OCI-LY1 (cell line): Measurements from ENCODE around the gene KLHL35.
A peak's percentile ranks its signal among the peaks of the same experiment; 100 is the strongest.

Source experiments
- H2AFZ ChIP-seq: fragments of 200-600 bp; sonication (generic), shearing (Covaris generic); 2 replicates; pipeline ENCODE4 v1.6.0; 2014; ENCODE audit warnings: antibody characterized with exemption, mild to moderate bottlenecking, low read length
- H3F3A ChIP-seq: fragments of 200-600 bp; sonication (generic), shearing (Covaris generic); 2 replicates; pipeline ENCODE4 v1.6.0; 2014; ENCODE audit warnings: mild to moderate bottlenecking, antibody characterized with exemption, low read length, moderate library complexity; ENCODE audit not compliant: insufficient read depth
- H3K27ac ChIP-seq: fragments of 200-600 bp; sonication (generic); 2 replicates; pipeline ENCODE4 v1.5.1; 2014; ENCODE audit warnings: low read length, mixed run types, mild to moderate bottlenecking, low read depth; ENCODE audit not compliant: poor library complexity, severe bottlenecking
- H3K27me3 ChIP-seq: fragments of 200-600 bp; sonication (generic); 2 replicates; pipeline ENCODE4 v1.6.0; 2014; ENCODE audit warnings: antibody characterized with exemption, mild to moderate bottlenecking, low read length, moderate library complexity; ENCODE audit not compliant: insufficient read depth
- H3K36me3 ChIP-seq: fragments of 200-600 bp; sonication (generic); 2 replicates; pipeline ENCODE4 v1.6.1; 2014; ENCODE audit warnings: mild to moderate bottlenecking, antibody characterized with exemption, low read length, moderate library complexity, mixed read lengths; ENCODE audit not compliant: insufficient read depth
- H3K4me1 ChIP-seq: fragments of 200-600 bp; sonication (generic); 2 replicates; pipeline ENCODE4 v1.5.1; 2014; ENCODE audit warnings: mild to moderate bottlenecking, low read length, moderate library complexity; ENCODE audit not compliant: insufficient read depth, severe bottlenecking
- H3K4me2 ChIP-seq: fragments of 200-600 bp; sonication (generic), shearing (Covaris generic); 2 replicates; pipeline ENCODE4 v1.6.1; 2014; ENCODE audit warnings: low read length
- H3K4me3 ChIP-seq: fragments of 200-600 bp; sonication (generic); 2 replicates; pipeline ENCODE4 v1.5.1; 2014; ENCODE audit warnings: low read length, low read depth, mild to moderate bottlenecking, mixed read lengths; ENCODE audit not compliant: poor library complexity, severe bottlenecking
- H3K79me2 ChIP-seq: fragments of 200-600 bp; shearing (Covaris generic); 2 replicates; pipeline ENCODE4 v1.6.1; 2016; ENCODE audit warnings: mixed run types, low read length, mixed read lengths; ENCODE audit not compliant: insufficient read depth
- H3K9ac ChIP-seq: fragments of 200-600 bp; sonication (generic), shearing (Covaris generic); 2 replicates; pipeline ENCODE4 v1.6.1; 2014; ENCODE audit warnings: mild to moderate bottlenecking, low read length, mixed read lengths
- H3K9me2 ChIP-seq: fragments of 200-600 bp; sonication (generic), shearing (Covaris generic); 2 replicates; pipeline ENCODE4 v1.6.1; 2014; ENCODE audit warnings: low read depth, mild to moderate bottlenecking, low read length, mixed read lengths
- H3K9me3 ChIP-seq: fragments of 200-600 bp; shearing (Covaris generic); 2 replicates; pipeline ENCODE4 v1.6.1; 2014; ENCODE audit warnings: low read length, mixed read lengths
- H4K20me1 ChIP-seq: fragments of 200-600 bp; sonication (generic), shearing (Covaris generic); 2 replicates; pipeline ENCODE4 v1.6.0; 2016; ENCODE audit warnings: mild to moderate bottlenecking, low read length; ENCODE audit not compliant: insufficient read depth
- CTCF ChIP-seq: fragments of 200-600 bp; sonication (generic), shearing (Covaris generic); IDR thresholded peaks from 2 replicates; pipeline ENCODE4 v1.5.1; 2017; ENCODE audit warnings: mild to moderate bottlenecking, antibody characterized with exemption, low read length, moderate library complexity, mixed read lengths
- EZH2 ChIP-seq: fragments of 200-600 bp; sonication (generic), shearing (Covaris generic); IDR thresholded peaks from 2 replicates; pipeline ENCODE4 v1.8.0; 2017; ENCODE audit warnings: borderline replicate concordance, mixed run types, mild to moderate bottlenecking, antibody characterized with exemption, low read length, moderate library complexity, mixed read lengths

Gene KLHL35

GRCh38 chr11:75403037-75403436 is 30.0 kb downstream of the KLHL35 start:
- Histone ChIP-seq H3K9me3 (no peaks in the 10 kb centered on the region), H2AFZ (no peak overlapping the region), H3K4me1 (peaks cover 26% of the 10 kb centered on the region), H3K9me2 (no peaks in the 10 kb centered on the region), H3K27ac (no peak overlapping the region), H3K4me3 (no peak overlapping the region), H3K9ac (no peak overlapping the region), H3K27me3 (no peaks in the 10 kb centered on the region), H3K79me2 (peaks cover 46% of the 10 kb centered on the region), H3K36me3 (peaks cover 82% of the 10 kb centered on the region), H4K20me1 (peaks cover 11% of the 10 kb centered on the region), H3F3A (no peaks in the 10 kb centered on the region; the same call in 1 of the 2 replicates), H3K4me2 (peak overlapping the region; percentile 90; the same call in 1 of the 2 replicates)
- no peak for TF ChIP-seq EZH2
- no peak for TF ChIP-seq CTCF

GRCh38 chr11:75402002-75402773 is 30.8 kb downstream of the KLHL35 start:
- Histone ChIP-seq H3K4me3 (peak overlapping the region; percentile 96), H4K20me1 (peaks cover 11% of the 10 kb centered on the region), H2AFZ (no peak overlapping the region), H3K79me2 (peaks cover 46% of the 10 kb centered on the region), H3F3A (no peaks in the 10 kb centered on the region; the same call in 1 of the 2 replicates), H3K9me2 (no peaks in the 10 kb centered on the region), H3K27me3 (no peaks in the 10 kb centered on the region), H3K9ac (no peak overlapping the region; the same call in 1 of the 2 replicates), H3K9me3 (no peaks in the 10 kb centered on the region), H3K27ac (no peak overlapping the region), H3K4me2 (peak overlapping the region; percentile 90), H3K4me1 (peaks cover 26% of the 10 kb centered on the region), H3K36me3 (peaks cover 76% of the 10 kb centered on the region)
- TF ChIP-seq EZH2, result no peak
- TF ChIP-seq CTCF, result no peak

- Histone ChIP-seq H3K27me3 (no peaks in the 10 kb centered on the region), H3K4me2 (peak overlapping the region; percentile 90), H3K9me2 (no peaks in the 10 kb centered on the region), H4K20me1 (peaks cover 11% of the 10 kb centered on the region), H3F3A (no peaks in the 10 kb centered on the region), H3K4me1 (peaks cover 26% of the 10 kb centered on the region), H3K4me3 (peak overlapping the region; percentile 96), H3K27ac (peak overlapping the region; percentile 81), H3K9ac (peak overlapping the region; percentile 98), H2AFZ (no peak overlapping the region), H3K36me3 (peaks cover 57% of the 10 kb centered on the region), H3K9me3 (no peaks in the 10 kb centered on the region), H3K79me2 (peaks cover 46% of the 10 kb centered on the region)
- TF ChIP-seq EZH2 (no peak), CTCF (no peak)
Observed at GRCh38 chr11:75400146-75400865, 32.7 kb downstream of the KLHL35 start.
